HG03378 (cell line): ENCODE measurements around the gene TXNDC17.
"Not testable (repeated sequence)": the region's sequence is repeated elsewhere in the genome, so short reads cannot be mapped to it uniquely, and the experiment has no call there.

Source experiments
- ATAC-seq: cut with Tn5 transposase; IDR thresholded peaks from one replicate; pipeline ENCODE4 v1.9.1; 2021; ENCODE audit warnings: mild to moderate bottlenecking, moderate library complexity; ENCODE audit not compliant: unreplicated experiment

The TXNDC17 gene

GRCh38 chr17:6682339-6682738 lies 41.5 kb downstream of the TXNDC17 start:
- no peak for ATAC-seq

- ATAC-seq: no peak
Observed at GRCh38 chr17:6683081-6683684, 42.3 kb downstream of the TXNDC17 start.

GRCh38 chr17:6683730-6684459 lies 43.0 kb downstream of the TXNDC17 start:
- no peak for ATAC-seq

- no peak for ATAC-seq
Observed at GRCh38 chr17:6684460-6684783, 43.6 kb downstream of the TXNDC17 start.

GRCh38 chr17:6684881-6685767 lies 44.3 kb downstream of the TXNDC17 start:
- no peak for ATAC-seq

- no peak for ATAC-seq
Observed at GRCh38 chr17:6686026-6686425, 45.2 kb downstream of the TXNDC17 start.

- no peak for ATAC-seq
Observed at GRCh38 chr17:6688944-6689343, 48.1 kb downstream of the TXNDC17 start.

- no peak for ATAC-seq
Observed at GRCh38 chr17:6690641-6691040, 49.8 kb downstream of the TXNDC17 start.

GRCh38 chr17:6691546-6691945 lies 50.7 kb downstream of the TXNDC17 start:
- no peak for ATAC-seq

- ATAC-seq: not testable (repeated sequence)
Observed at GRCh38 chr17:6691958-6692357, 51.1 kb downstream of the TXNDC17 start.
